Endothelial cell of umbilical vein (primary cell): ENCODE data around the gene DONSON. TPM values are rescaled to one million over a fixed set of nuclear protein-coding genes. Genes with fewer than 3 reads are reported as not detected.

Experiments
- BruUV-seq: library from RNA; stranded (reverse); fragments of 400-500 nt; replicated peaks from 2 replicates; lab custom pipeline; 2021; lab: Mats Ljungman, UMichigan
- CTCF ChIA-PET: fragments of 300-600, 350-600 bp; sonication (Branson Sonifier 250); formaldehyde crosslinking; loops from one replicate; lab custom pipeline; 2021; ENCODE audit warnings: antibody characterized with exemption, inconsistent platforms; lab: Charles Lee
- POLR2A ChIA-PET: fragments of 300-600, 350-600 bp; sonication (Branson Sonifier 250); formaldehyde crosslinking; loops from one replicate; lab custom pipeline; 2021; ENCODE audit warnings: antibody characterized with exemption, inconsistent platforms; lab: Charles Lee
- DNase-seq: peaks from one replicate; pipeline ENCODE4 v3.0.0-alpha.2; 2011; ENCODE audit warnings: low read depth, low spot score
- FAIRE-seq: peaks from 2 replicates; lab custom pipeline; 2011; peaks lifted over from hg19 to GRCh38; lab: Jason Lieb, UNC
- H2AFZ ChIP-seq: 2 replicates; pipeline ENCODE4 v1.6.0; 2012; ENCODE audit warnings: low read depth, low read length, control low read depth, inconsistent platforms
- H3K27ac ChIP-seq: 2 replicates; pipeline ENCODE4 v1.5.1; 2011; ENCODE audit warnings: low read depth, mild to moderate bottlenecking, control low read depth, low read length, moderate library complexity; ENCODE audit not compliant: insufficient read depth
- H3K27me3 ChIP-seq, 2 experiments: 2 replicates each; pipeline versions ENCODE4 v1.6.0 to v1.6.1; 2011; ENCODE audit warnings: low read length in 2 of 2, mixed read lengths in 1 of 2; ENCODE audit not compliant: control insufficient read depth in 2 of 2, insufficient read depth in 2 of 2
- H3K36me3 ChIP-seq, 2 experiments: 2 replicates in 1 of 2; 3 replicates in 1 of 2; pipeline ENCODE4 v1.5.1; 2011; ENCODE audit warnings: low read length in 2 of 2, mild to moderate bottlenecking in 1 of 2, moderate library complexity in 1 of 2; ENCODE audit not compliant: control insufficient read depth in 2 of 2, insufficient read depth in 2 of 2; ENCODE audit errors: extremely low read depth in 1 of 2
- H3K4me1 ChIP-seq: 3 replicates; pipeline ENCODE4 v1.5.1; 2011; ENCODE audit warnings: mild to moderate bottlenecking, low read length; ENCODE audit not compliant: control insufficient read depth, insufficient read depth; ENCODE audit errors: extremely low read depth
- H3K4me2 ChIP-seq: 2 replicates; pipeline ENCODE4 v1.6.1; 2011; ENCODE audit warnings: low read length, control low read depth, mixed read lengths; ENCODE audit not compliant: insufficient read depth
- H3K4me3 ChIP-seq, 3 experiments: fragments of 200-600 bp in 1 of 3; sonication (generic), shearing (Covaris generic) in 1 of 3; replicated peaks in 1 of 3; 2 replicates each; pipeline ENCODE4 v1.5.1; 2011 to 2016; ENCODE audit warnings: control low read depth in 3 of 3, low read length in 3 of 3, mild to moderate bottlenecking in 2 of 3, inconsistent platforms in 1 of 3, low read depth in 1 of 3, moderate library complexity in 1 of 3; ENCODE audit not compliant: insufficient read depth in 1 of 3
- H3K79me2 ChIP-seq: 2 replicates; pipeline ENCODE4 v1.6.0; 2012; ENCODE audit warnings: low read length, inconsistent platforms; ENCODE audit not compliant: control insufficient read depth, insufficient read depth
- H3K9ac ChIP-seq: replicated peaks from 2 replicates; pipeline ENCODE3; 2011; ENCODE audit warnings: low read length, control low read depth; ENCODE audit not compliant: insufficient read depth; ENCODE audit errors: extremely low read depth
- H3K9me1 ChIP-seq: replicated peaks from 3 replicates; pipeline ENCODE4 v1.6.0; 2011; ENCODE audit warnings: mild to moderate bottlenecking, low read length; ENCODE audit not compliant: control insufficient read depth, insufficient read depth; ENCODE audit errors: extremely low read depth
- H3K9me3 ChIP-seq: replicated peaks from 2 replicates; pipeline ENCODE4 v1.5.1; 2012; ENCODE audit warnings: low read length, inconsistent platforms; ENCODE audit not compliant: control insufficient read depth, insufficient read depth
- H4K20me1 ChIP-seq: replicated peaks from 2 replicates; pipeline ENCODE3; 2011; ENCODE audit warnings: mild to moderate bottlenecking, low read length; ENCODE audit not compliant: control insufficient read depth, insufficient read depth; ENCODE audit errors: extremely low read depth
- CTCF ChIP-seq, 2 donors: IDR thresholded peaks; 1 replicate in 1 of 2; 2 replicates in 1 of 2; pipeline ENCODE4 v1.5.1; 2011; ENCODE audit warnings: low read length in 2 of 2, mild to moderate bottlenecking in 2 of 2, moderate library complexity in 2 of 2, control low read depth in 1 of 2, inconsistent platforms in 1 of 2, low read depth in 1 of 2; ENCODE audit not compliant: insufficient read depth in 1 of 2; ENCODE audit errors: extremely low read depth in 1 of 2
- EZH2 ChIP-seq: IDR thresholded peaks from 2 replicates; pipeline ENCODE4 v1.6.1; 2012; ENCODE audit warnings: borderline replicate concordance, low read depth, mild to moderate bottlenecking, moderate library complexity, low read length, inconsistent platforms; ENCODE audit not compliant: severe bottlenecking
- FOS ChIP-seq: IDR thresholded peaks from 2 replicates; pipeline ENCODE4 v1.6.1; 2011; ENCODE audit warnings: mild to moderate bottlenecking, low read length, moderate library complexity, borderline replicate concordance; ENCODE audit not compliant: insufficient read depth
- GATA2 ChIP-seq: IDR thresholded peaks from 2 replicates; pipeline ENCODE4 v1.7.0; 2011; ENCODE audit warnings: low read depth, mild to moderate bottlenecking, moderate library complexity, mixed read lengths, low read length; ENCODE audit not compliant: insufficient read length, insufficient read depth
- JUN ChIP-seq: IDR thresholded peaks from 2 replicates; pipeline ENCODE4 v1.6.1; 2011; ENCODE audit warnings: borderline replicate concordance, low read depth; ENCODE audit not compliant: insufficient read length, insufficient read depth
- MAX ChIP-seq: IDR thresholded peaks from 2 replicates; pipeline ENCODE4 v1.6.1; 2011; ENCODE audit not compliant: insufficient read depth, insufficient read length
- MYC ChIP-seq: IDR thresholded peaks from one replicate; pipeline ENCODE4 v1.6.1; 2011; ENCODE audit warnings: mild to moderate bottlenecking, low read depth, low read length
- POLR2A ChIP-seq: IDR thresholded peaks from 2 replicates; pipeline ENCODE4 v1.6.1; 2012; ENCODE audit warnings: low read depth, mild to moderate bottlenecking, control low read depth, low read length
- POLR2AphosphoS5 ChIP-seq: IDR thresholded peaks from 2 replicates; pipeline ENCODE4 v1.6.1; 2012; ENCODE audit warnings: low read depth, mild to moderate bottlenecking, control low read depth, low read length, moderate library complexity; ENCODE audit not compliant: insufficient read depth
- dilution Hi-C: fragments of 300-500 bp; cut with MboI; formaldehyde crosslinking; loops from one replicate; pipeline ENCODE4 v1.15.0; 2019; ENCODE audit warnings: low sequenced_read_pairs; ENCODE audit not compliant: extremely low pct_ligation_motif_present
- intact Hi-C: fragments of 100-400 bp; cut with micrococcal nuclease; formaldehyde crosslinking; loops from one replicate; pipeline ENCODE4 v1.10.0; 2022
- polyA plus RNA-seq, 4 experiments: library from polyadenylated mRNA; depleted of rRNA in 3 of 4; stranded (reverse) in 3 of 4; unstranded in 1 of 4; fragments of >200 nt; gene quantifications; 2 replicates each; pipeline versions ENCODE4 v1.2.1 to v1.2.3, GENCODE V29; 2011 to 2012; ENCODE audit warnings: missing spikeins in 1 of 4
- total RNA-seq: library from RNA; stranded (reverse); gene quantifications from 2 replicates; pipeline ENCODE4 v1.2.3, GENCODE V29; 2021

Gene DONSON
- total and polyA plus RNA-seq, 2 donors (not counting 3 experiments of a cell fraction or from before 2014, with no cell fraction given), result 14.3 to 29.4 TPM

DNA sequence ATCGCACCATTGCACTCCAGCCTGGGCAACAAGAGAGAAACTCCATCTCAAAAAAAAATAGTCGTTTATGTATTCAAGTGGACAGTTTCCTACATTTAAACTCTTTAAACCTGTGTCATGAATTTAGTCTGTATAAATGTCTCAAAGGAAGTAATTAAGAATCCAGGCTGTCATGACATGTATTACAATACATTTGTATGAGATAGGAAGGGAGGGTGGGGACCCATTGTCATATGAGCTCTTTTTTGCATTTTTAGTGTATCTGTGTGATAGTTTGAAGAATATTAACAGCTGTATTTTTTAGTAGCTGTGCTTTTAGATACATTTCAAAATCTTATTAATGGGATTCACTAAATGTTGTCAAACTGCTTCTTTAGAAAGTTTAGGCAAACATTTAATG is 20.0 kb downstream of the DONSON start:
- Histone ChIP-seq H3K27me3 (no peaks in the 10 kb centered on the region), H3K4me1 (no peaks in the 10 kb centered on the region), H3K4me3 (no peak overlapping the region), H2AFZ (no peak overlapping the region), H3K9ac (no peak overlapping the region), H3K27ac (no peak overlapping the region), H4K20me1 (no peaks in the 10 kb centered on the region), H3K36me3 (peaks cover 15 to 24% of the 10 kb centered on the region in 2 experiments), H3K9me1 (no peaks in the 10 kb centered on the region), H3K79me2 (peaks cover 36% of the 10 kb centered on the region), H3K4me2 (no peak overlapping the region), H3K9me3 (no peaks in the 10 kb centered on the region)
- no peak for TF ChIP-seq POLR2AphosphoS5
- no peak for TF ChIP-seq MAX
- TF ChIP-seq EZH2, result no peak
- no peak for TF ChIP-seq GATA2
- no peak for TF ChIP-seq MYC
- TF ChIP-seq JUN, result no peak
- no peak for TF ChIP-seq CTCF (IDR thresholded peaks at IDR 0.05; ENCODE audit: extremely low read depth in 1 of 2, insufficient read depth in 1 of 2, low read depth in 1 of 2, low read length in 2 of 2)
- no peak for TF ChIP-seq FOS
- no peak for TF ChIP-seq POLR2A
- DNase-seq (no peak), FAIRE-seq (no peak)
- no TSS peak for BruUV-seq
- ChIA-PET CTCF (interaction anchor here (1.0 to 3.8 kb wide), 4 partner anchors 13 to 37 kb away, joined by 3 to 19 read pairs (median 5); partner anchors contain the start of genes DONSON and GART), POLR2A (no interaction called here)
- intact Hi-C loops, result no loop called here
- dilution Hi-C loops, result no loop called here
